ENCODE measurements around the gene GNG2. TPM values are rescaled to one million over a fixed set of nuclear protein-coding genes. Genes with fewer than 3 reads are reported as not detected.

GNG2 gene
- total and polyA plus RNA-seq, 2 donors (not counting 1 experiment from before 2014, with no cell fraction given) = 21.1 to 21.5 TPM

- no peak for DNase-seq (ENCODE audit: low read depth in 2 of 2)
- Histone ChIP-seq H3K79me2 (ENCODE audit: control insufficient read depth, insufficient read depth, low read length) (peaks cover 4% of the 10 kb centered on the region), H3K9me3 (ENCODE audit: control insufficient read depth, insufficient read depth, low read depth, low read length) (no peaks in the 10 kb centered on the region), H3K27me3 (ENCODE audit: control insufficient read depth, insufficient read depth, low read length) (no peaks in the 10 kb centered on the region), H2AFZ (ENCODE audit: low read length) (no peak overlapping the region), H3K4me3 (replicated peaks in 1 of 4; ENCODE audit: control extremely low read depth in 1 of 4, insufficient read depth in 1 of 4, low read depth in 3 of 4, low read length in 4 of 4) (no peak overlapping the region), H3K36me3 (ENCODE audit: control insufficient read depth, insufficient read depth, low read length) (peaks cover 46% of the 10 kb centered on the region), H3K4me1 (ENCODE audit: control insufficient read depth, extremely low read depth, insufficient read depth, low read length) (peaks cover 10% of the 10 kb centered on the region), H3K9ac (ENCODE audit: insufficient read depth, low read length) (no peak overlapping the region), H3K4me2 (ENCODE audit: extremely low read depth, insufficient read depth, low read length) (no peak overlapping the region), H4K20me1 (ENCODE audit: control insufficient read depth, extremely low read depth, insufficient read depth, low read length) (no peaks in the 10 kb centered on the region), H3K27ac (ENCODE audit: insufficient read depth, low read length) (no peak overlapping the region)
- no peak for TF ChIP-seq EZH2 (IDR thresholded peaks at IDR 0.05; ENCODE audit: low read length, missing control alignments)
- TF ChIP-seq, protein P1, sequence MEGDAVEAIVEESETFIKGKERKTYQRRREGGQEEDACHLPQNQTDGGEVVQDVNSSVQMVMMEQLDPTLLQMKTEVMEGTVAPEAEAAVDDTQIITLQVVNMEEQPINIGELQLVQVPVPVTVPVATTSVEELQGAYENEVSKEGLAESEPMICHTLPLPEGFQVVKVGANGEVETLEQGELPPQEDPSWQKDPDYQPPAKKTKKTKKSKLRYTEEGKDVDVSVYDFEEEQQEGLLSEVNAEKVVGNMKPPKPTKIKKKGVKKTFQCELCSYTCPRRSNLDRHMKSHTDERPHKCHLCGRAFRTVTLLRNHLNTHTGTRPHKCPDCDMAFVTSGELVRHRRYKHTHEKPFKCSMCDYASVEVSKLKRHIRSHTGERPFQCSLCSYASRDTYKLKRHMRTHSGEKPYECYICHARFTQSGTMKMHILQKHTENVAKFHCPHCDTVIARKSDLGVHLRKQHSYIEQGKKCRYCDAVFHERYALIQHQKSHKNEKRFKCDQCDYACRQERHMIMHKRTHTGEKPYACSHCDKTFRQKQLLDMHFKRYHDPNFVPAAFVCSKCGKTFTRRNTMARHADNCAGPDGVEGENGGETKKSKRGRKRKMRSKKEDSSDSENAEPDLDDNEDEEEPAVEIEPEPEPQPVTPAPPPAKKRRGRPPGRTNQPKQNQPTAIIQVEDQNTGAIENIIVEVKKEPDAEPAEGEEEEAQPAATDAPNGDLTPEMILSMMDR (conservative IDR thresholded peaks at IDR 0.05 in 1 of 2, IDR thresholded peaks at IDR 0.05 in 1 of 2; ENCODE audit: low read depth in 1 of 2, low read length in 2 of 2) = no peak
Observed at GRCh38 chr14:52014601-52015267, 154.3 kb downstream of the GNG2 start.

DNA sequence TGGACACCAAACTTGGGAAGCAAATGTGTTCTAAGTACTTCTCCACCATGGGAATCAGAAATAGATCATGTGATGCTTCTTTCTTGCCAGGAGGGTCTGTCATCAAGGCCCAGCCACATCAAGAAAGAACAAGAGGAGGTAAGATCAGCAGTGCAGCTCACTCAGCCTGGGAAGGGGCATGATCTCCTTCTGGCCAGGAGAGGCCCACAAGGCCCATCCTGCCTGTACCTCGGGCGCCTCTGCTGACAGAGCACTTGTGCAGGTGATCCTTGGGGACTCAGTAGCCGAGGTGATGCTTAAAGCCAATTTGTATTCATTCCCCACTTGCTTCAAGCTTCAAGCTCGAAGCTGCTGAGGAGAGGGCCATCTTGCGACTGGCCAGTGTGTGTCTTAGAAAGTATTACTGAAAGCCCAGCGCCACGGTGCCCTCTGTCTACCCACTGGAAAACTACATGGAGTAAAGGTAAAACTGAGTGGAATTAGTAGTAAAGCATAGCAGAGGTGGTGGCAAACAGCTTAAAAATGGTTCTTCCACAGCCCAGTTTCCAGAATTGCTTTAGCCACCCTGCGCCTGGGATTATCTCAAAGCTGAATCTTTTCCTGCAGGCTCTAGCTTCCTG is 155.1 kb downstream of the GNG2 start:
- Histone ChIP-seq H4K20me1 (ENCODE audit: control insufficient read depth, extremely low read depth, insufficient read depth, low read length) (no peaks in the 10 kb centered on the region), H3K4me2 (ENCODE audit: extremely low read depth, insufficient read depth, low read length) (no peak overlapping the region), H3K27me3 (ENCODE audit: control insufficient read depth, insufficient read depth, low read length) (no peaks in the 10 kb centered on the region), H2AFZ (ENCODE audit: low read length) (no peak overlapping the region), H3K36me3 (ENCODE audit: control insufficient read depth, insufficient read depth, low read length) (peaks cover 48% of the 10 kb centered on the region), H3K9ac (ENCODE audit: insufficient read depth, low read length) (no peak overlapping the region), H3K4me1 (ENCODE audit: control insufficient read depth, extremely low read depth, insufficient read depth, low read length) (peaks cover 10% of the 10 kb centered on the region), H3K4me3 (replicated peaks in 1 of 4; ENCODE audit: control extremely low read depth in 1 of 4, insufficient read depth in 1 of 4, low read depth in 3 of 4, low read length in 4 of 4) (no peak overlapping the region), H3K9me3 (ENCODE audit: control insufficient read depth, insufficient read depth, low read depth, low read length) (no peaks in the 10 kb centered on the region), H3K79me2 (ENCODE audit: control insufficient read depth, insufficient read depth, low read length) (peaks cover 4% of the 10 kb centered on the region), H3K27ac (ENCODE audit: insufficient read depth, low read length) (no peak overlapping the region)
- DNase-seq (ENCODE audit: low read depth in 2 of 2) = peak in 1 of 2 donors; percentile 23
- TF ChIP-seq, protein P1 (conservative IDR thresholded peaks at IDR 0.05 in 1 of 2, IDR thresholded peaks at IDR 0.05 in 1 of 2; ENCODE audit: low read depth in 1 of 2, low read length in 2 of 2) = peak; percentile 33 to 54
- no peak for TF ChIP-seq EZH2 (IDR thresholded peaks at IDR 0.05; ENCODE audit: low read length, missing control alignments)

DNA sequence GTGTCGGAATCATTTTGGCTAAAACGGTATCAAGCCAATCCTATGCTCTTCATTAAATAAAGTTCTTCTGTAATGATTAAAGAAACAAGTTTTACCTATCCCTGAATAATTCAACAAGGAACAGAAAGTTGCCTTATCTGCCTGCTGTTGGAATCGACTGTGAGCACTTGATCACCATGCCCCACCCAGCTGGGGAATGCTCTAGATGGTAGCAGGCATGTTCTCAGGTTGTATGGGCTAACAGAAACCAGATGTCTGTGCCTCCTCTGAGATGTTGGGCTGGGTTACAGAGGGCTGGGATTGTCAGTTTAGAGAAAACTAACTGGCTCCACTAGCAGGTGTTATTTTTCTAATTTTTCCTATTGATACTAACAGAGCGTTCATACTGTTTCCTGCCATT is 157.8 kb downstream of the GNG2 start:
- peaks cover 12% of the 10 kb centered on the region for H3K4me1 ChIP-seq (ENCODE audit: control insufficient read depth, extremely low read depth, insufficient read depth, low read length)
- H3K4me2 ChIP-seq (ENCODE audit: extremely low read depth, insufficient read depth, low read length) = no peak overlapping the region
- peak; percentile 49 to 54 for DNase-seq (ENCODE audit: low read depth in 2 of 2)
- no peak overlapping the region for H2AFZ ChIP-seq (ENCODE audit: low read length)
- H3K4me3 ChIP-seq (replicated peaks in 1 of 4; ENCODE audit: control extremely low read depth in 1 of 4, insufficient read depth in 1 of 4, low read depth in 3 of 4, low read length in 4 of 4) = no peak overlapping the region
- no peaks in the 10 kb centered on the region for H3K27me3 ChIP-seq (ENCODE audit: control insufficient read depth, insufficient read depth, low read length)
- peaks cover 9% of the 10 kb centered on the region for H3K79me2 ChIP-seq (ENCODE audit: control insufficient read depth, insufficient read depth, low read length)
- no peaks in the 10 kb centered on the region for H4K20me1 ChIP-seq (ENCODE audit: control insufficient read depth, extremely low read depth, insufficient read depth, low read length)
- H3K9ac ChIP-seq (ENCODE audit: insufficient read depth, low read length) = no peak overlapping the region
- no peaks in the 10 kb centered on the region for H3K9me3 ChIP-seq (ENCODE audit: control insufficient read depth, insufficient read depth, low read depth, low read length)
- H3K36me3 ChIP-seq (ENCODE audit: control insufficient read depth, insufficient read depth, low read length) = peaks cover 44% of the 10 kb centered on the region
- no peak overlapping the region for H3K27ac ChIP-seq (ENCODE audit: insufficient read depth, low read length)
- TF ChIP-seq, protein P1 (conservative IDR thresholded peaks at IDR 0.05 in 1 of 2, IDR thresholded peaks at IDR 0.05 in 1 of 2; ENCODE audit: low read depth in 1 of 2, low read length in 2 of 2) = no peak
- no peak for TF ChIP-seq EZH2 (IDR thresholded peaks at IDR 0.05; ENCODE audit: low read length, missing control alignments)
